Muscle of leg (tissue), 11 donors: ENCODE results near the gene PARP12. TPM values are rescaled to one million over a fixed set of nuclear protein-coding genes. Genes with fewer than 3 reads are reported as not detected.

ENCODE experiments used
- DNase-seq: peaks from one replicate; pipeline ENCODE4 v3.0.0; 2013
- H3K27ac ChIP-seq: one replicate; pipeline ENCODE4 v1.5.1; 2013; ENCODE audit warnings: mild to moderate bottlenecking, low read length, control low read depth
- H3K27me3 ChIP-seq: one replicate; pipeline ENCODE4 v1.6.1; 2013; ENCODE audit warnings: low read length; ENCODE audit not compliant: control insufficient read depth, insufficient read depth
- H3K36me3 ChIP-seq: one replicate; pipeline ENCODE4 v1.6.1; 2013; ENCODE audit warnings: low read length; ENCODE audit not compliant: control insufficient read depth, insufficient read depth
- H3K4me1 ChIP-seq: one replicate; pipeline ENCODE4 v1.6.1; 2013; ENCODE audit warnings: low read length; ENCODE audit not compliant: control insufficient read depth, insufficient read depth
- H3K4me3 ChIP-seq: one replicate; pipeline ENCODE4 v1.5.1; 2013; ENCODE audit warnings: low read length, control low read depth
- H3K9me3 ChIP-seq: replicated peaks from 2 replicates; pipeline ENCODE4 v1.6.1; 2013; ENCODE audit warnings: low read depth, low read length; ENCODE audit not compliant: control insufficient read depth
- WGBS: methylation state at CpG from one replicate; pipeline ENCODE4 v1.1.5; 2013; ENCODE audit warnings: missing lambda C conversion rate; ENCODE audit not compliant: insufficient coverage; 5-methylcytosine and 5-hydroxymethylcytosine counted together
- polyA plus RNA-seq, 8 donors: library from polyadenylated mRNA; unstranded; fragments of 120-200 nt; gene quantifications; one replicate each; pipeline versions ENCODE4 v1.2.1 to v1.2.3, GENCODE V29; 2013; ENCODE audit warnings: inconsistent platforms in 1 of 8, low replicate concordance in 1 of 8; ENCODE audit not compliant: insufficient read length in 8 of 8, insufficient read depth in 1 of 8
- total RNA-seq: library from RNA; stranded (reverse); fragments of 120-200 nt; gene quantifications from one replicate; pipeline ENCODE4 v1.2.4, GENCODE V29; 2013

Gene PARP12
- total and polyA plus RNA-seq, 9 donors: 5.9 to 15.4 (median 8.8) TPM

- Histone ChIP-seq H3K27me3 (no peaks in the 10 kb centered on the region), H3K36me3 (peaks cover 41% of the 10 kb centered on the region), H3K4me3 (no peak overlapping the region), H3K4me1 (no peaks in the 10 kb centered on the region), H3K9me3 (no peaks in the 10 kb centered on the region), H3K27ac (no peak overlapping the region)
- DNase-seq: no peak
Observed at GRCh38 chr7:140051820-140052219, 10.9 kb downstream of the PARP12 start.

GRCh38 chr7:140050100-140050499 lies 12.7 kb downstream of the PARP12 start:
- H3K9me3 ChIP-seq: no peaks in the 10 kb centered on the region
- no peak overlapping the region for H3K4me3 ChIP-seq
- no peak for DNase-seq
- WGBS: 40% methylated on average over 1 of the region's 3 CpGs
- H3K27ac ChIP-seq: no peak overlapping the region
- H3K4me1 ChIP-seq: no peaks in the 10 kb centered on the region
- H3K36me3 ChIP-seq: peaks cover 49% of the 10 kb centered on the region
- no peaks in the 10 kb centered on the region for H3K27me3 ChIP-seq

- Histone ChIP-seq H3K27ac (no peak overlapping the region), H3K9me3 (no peaks in the 10 kb centered on the region), H3K4me1 (no peaks in the 10 kb centered on the region), H3K36me3 (peaks cover 47% of the 10 kb centered on the region), H3K27me3 (no peaks in the 10 kb centered on the region), H3K4me3 (no peak overlapping the region)
- DNase-seq: no peak
- WGBS: 67% methylated on average over 3 of the region's 5 CpGs
Observed at GRCh38 chr7:140049339-140050024, 13.3 kb downstream of the PARP12 start.

DNA sequence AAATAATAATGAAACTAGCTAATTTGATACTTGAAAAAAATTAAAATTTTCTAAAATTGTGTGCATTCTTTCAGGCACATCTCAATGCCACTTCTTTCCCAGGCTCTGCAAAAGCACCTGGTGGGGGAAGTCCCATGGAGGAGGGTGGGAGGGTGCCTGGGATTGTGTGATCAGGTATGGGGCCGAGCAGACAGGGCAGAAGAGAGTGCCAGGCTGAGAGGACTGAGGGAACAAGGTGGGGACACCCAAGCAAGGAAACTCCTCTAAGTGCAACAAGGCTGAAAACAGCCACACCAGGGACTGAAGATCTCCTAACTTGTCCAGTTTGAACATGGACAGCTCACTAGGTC lies 13.8 kb downstream of the PARP12 start:
- H3K36me3 ChIP-seq: peaks cover 46% of the 10 kb centered on the region
- DNase-seq: no peak
- H3K9me3 ChIP-seq: no peaks in the 10 kb centered on the region
- 80% methylated on average over 1 of the region's 1 CpG for WGBS
- no peak overlapping the region for H3K27ac ChIP-seq
- no peaks in the 10 kb centered on the region for H3K27me3 ChIP-seq
- H3K4me1 ChIP-seq: no peaks in the 10 kb centered on the region
- no peak overlapping the region for H3K4me3 ChIP-seq

DNA sequence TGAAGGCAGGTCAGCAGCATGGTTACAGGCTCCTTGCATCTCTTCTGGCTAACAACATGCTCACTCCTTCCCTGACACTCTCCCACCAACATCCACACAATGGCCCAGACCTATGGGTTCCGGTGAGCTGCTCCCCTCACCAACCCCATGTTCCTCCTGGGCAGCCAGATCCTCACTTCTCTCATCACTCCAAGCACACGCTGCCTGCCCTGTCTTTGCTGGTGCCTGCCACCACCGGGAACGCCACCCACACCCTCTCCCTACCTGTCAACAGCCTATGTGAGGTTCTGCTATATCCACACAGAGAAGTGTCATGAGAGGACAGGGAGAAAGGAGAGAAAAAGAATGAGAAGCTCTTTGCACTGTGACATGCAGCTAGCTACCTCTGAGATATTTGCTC lies 14.6 kb downstream of the PARP12 start:
- Histone ChIP-seq H3K4me1 (no peaks in the 10 kb centered on the region), H3K36me3 (peaks cover 46% of the 10 kb centered on the region), H3K9me3 (no peaks in the 10 kb centered on the region), H3K27me3 (no peaks in the 10 kb centered on the region), H3K4me3 (no peak overlapping the region), H3K27ac (no peak overlapping the region)
- WGBS: 100% methylated on average over 1 of the region's 4 CpGs
- no peak for DNase-seq

GRCh38 chr7:140047197-140047596 lies 15.6 kb downstream of the PARP12 start:
- WGBS: no CpG with 5 or more reads among the region's 3 CpGs
- Histone ChIP-seq H3K27me3 (no peaks in the 10 kb centered on the region), H3K4me1 (no peaks in the 10 kb centered on the region), H3K4me3 (no peak overlapping the region), H3K36me3 (peaks cover 51% of the 10 kb centered on the region), H3K9me3 (no peaks in the 10 kb centered on the region), H3K27ac (no peak overlapping the region)
- DNase-seq: no peak

DNA sequence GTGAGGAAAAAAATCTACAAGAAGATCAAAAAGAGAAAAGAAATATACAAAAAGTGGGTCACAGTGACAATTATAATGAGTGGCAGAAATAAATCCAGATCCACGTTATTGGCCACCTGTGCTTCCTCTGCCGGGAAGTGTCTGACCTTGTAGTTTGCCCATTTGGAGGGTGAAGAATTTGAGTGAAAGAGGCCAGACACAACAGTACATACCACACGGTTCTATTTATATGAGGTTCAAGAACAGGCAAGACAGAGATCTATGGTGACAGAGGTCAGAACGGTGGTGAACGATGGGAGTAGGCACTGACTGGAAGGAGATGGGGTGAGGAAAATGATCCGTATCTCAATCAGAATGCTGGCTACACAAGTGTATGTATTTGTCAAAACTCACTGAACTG lies 17.1 kb downstream of the PARP12 start:
- H3K9me3 ChIP-seq: no peaks in the 10 kb centered on the region
- no peaks in the 10 kb centered on the region for H3K27me3 ChIP-seq
- peaks cover 60% of the 10 kb centered on the region for H3K36me3 ChIP-seq
- no peak for DNase-seq
- no peak overlapping the region for H3K27ac ChIP-seq
- no peak overlapping the region for H3K4me3 ChIP-seq
- WGBS: no CpG with 5 or more reads among the region's 6 CpGs
- no peaks in the 10 kb centered on the region for H3K4me1 ChIP-seq

GRCh38 chr7:140044251-140044650 lies 18.5 kb downstream of the PARP12 start:
- 86% methylated on average over 5 of the region's 6 CpGs for WGBS
- H3K4me3 ChIP-seq: no peak overlapping the region
- no peak for DNase-seq
- H3K4me1 ChIP-seq: no peaks in the 10 kb centered on the region
- H3K9me3 ChIP-seq: no peaks in the 10 kb centered on the region
- no peaks in the 10 kb centered on the region for H3K27me3 ChIP-seq
- H3K27ac ChIP-seq: no peak overlapping the region
- peaks cover 67% of the 10 kb centered on the region for H3K36me3 ChIP-seq

GRCh38 chr7:140042386-140042670 lies 20.4 kb downstream of the PARP12 start:
- Histone ChIP-seq H3K4me1 (no peaks in the 10 kb centered on the region), H3K36me3 (peaks cover 75% of the 10 kb centered on the region), H3K27me3 (no peaks in the 10 kb centered on the region), H3K27ac (no peak overlapping the region), H3K4me3 (no peak overlapping the region), H3K9me3 (no peaks in the 10 kb centered on the region)
- no peak for DNase-seq
- WGBS: 61% methylated on average over 9 of the region's 10 CpGs

DNA sequence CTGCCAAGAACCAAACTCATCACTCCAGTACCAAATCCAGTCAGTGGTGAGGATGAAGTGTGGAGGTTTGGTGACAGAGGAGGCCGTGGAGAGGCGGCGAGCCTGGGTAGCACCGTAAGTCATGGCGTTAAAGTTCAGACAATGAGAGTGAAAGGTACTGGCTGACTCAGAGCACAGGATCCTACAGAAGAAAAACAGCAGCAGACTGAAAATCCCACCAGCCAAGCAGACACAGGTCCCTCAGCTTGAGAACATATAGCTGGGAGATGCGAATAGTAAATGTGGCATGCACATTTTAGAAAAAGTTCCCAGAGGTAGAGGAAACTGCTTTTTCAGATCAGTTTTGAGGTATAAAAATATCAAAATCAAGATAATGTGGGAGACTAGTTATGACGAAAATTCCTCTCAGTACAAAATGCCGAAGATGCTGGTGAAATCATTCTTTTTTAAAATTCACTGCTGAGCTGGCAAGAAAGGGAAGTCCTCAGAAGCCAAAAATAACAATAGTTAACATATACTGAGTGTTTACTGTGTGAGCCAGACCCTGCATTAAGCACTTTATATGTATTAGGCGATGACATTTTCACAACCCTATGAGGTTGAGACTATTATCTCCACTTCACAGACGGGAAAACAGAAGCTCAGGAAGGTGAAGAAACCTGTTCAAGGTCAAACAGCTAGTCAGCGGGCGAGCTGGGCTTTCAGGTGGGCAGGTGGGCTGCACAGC lies 20.9 kb downstream of the PARP12 start:
- H3K27ac ChIP-seq: no peak overlapping the region
- no peaks in the 10 kb centered on the region for H3K9me3 ChIP-seq
- peak; percentile 14 for DNase-seq
- peaks cover 78% of the 10 kb centered on the region for H3K36me3 ChIP-seq
- H3K27me3 ChIP-seq: no peaks in the 10 kb centered on the region
- 76% methylated on average over 7 of the region's 12 CpGs for WGBS
- no peak overlapping the region for H3K4me3 ChIP-seq
- no peaks in the 10 kb centered on the region for H3K4me1 ChIP-seq

DNA sequence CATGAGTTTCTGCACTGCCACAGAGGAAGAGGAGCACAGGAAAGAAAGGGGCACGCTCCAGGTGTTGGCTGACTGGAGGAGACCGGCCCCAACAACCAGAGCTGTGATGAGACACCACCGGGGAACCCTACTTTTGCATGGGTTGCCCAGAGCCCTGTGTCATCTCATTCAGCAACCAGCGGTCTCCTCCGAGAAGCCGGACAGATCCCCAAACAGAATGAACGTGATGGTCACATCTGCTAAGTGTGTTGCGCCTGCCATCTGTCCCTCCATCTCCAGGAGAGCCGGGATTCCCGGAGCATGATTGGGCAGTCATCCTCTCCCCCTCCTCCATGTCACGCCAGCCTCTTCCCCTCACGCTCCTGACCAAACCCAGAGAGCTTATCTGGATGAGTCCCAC lies 22.9 kb downstream of the PARP12 start:
- no peaks in the 10 kb centered on the region for H3K4me1 ChIP-seq
- no peaks in the 10 kb centered on the region for H3K27me3 ChIP-seq
- H3K27ac ChIP-seq: no peak overlapping the region
- no peak for DNase-seq
- WGBS: 88% methylated on average over 8 of the region's 12 CpGs
- H3K36me3 ChIP-seq: peaks cover 72% of the 10 kb centered on the region
- H3K9me3 ChIP-seq: no peaks in the 10 kb centered on the region
- no peak overlapping the region for H3K4me3 ChIP-seq
